ENCODE results near the gene ZFAND3.

ZFAND3 gene

GRCh38 chr6:37822851-37823682 is 3.5 kb downstream of the ZFAND3 start:
- no peak for DNase-seq (ENCODE audit: low read depth, low spot score)
- no peak overlapping the region for H3K4me3 ChIP-seq (ENCODE audit: low read length)

GRCh38 chr6:37824170-37824569 is 4.6 kb downstream of the ZFAND3 start:
- no peak overlapping the region for H3K4me3 ChIP-seq (ENCODE audit: low read length)
- DNase-seq (ENCODE audit: low read depth, low spot score), result no peak

GRCh38 chr6:37826188-37826587 is 6.7 kb downstream of the ZFAND3 start:
- H3K4me3 ChIP-seq (ENCODE audit: low read length), result no peak overlapping the region
- DNase-seq (ENCODE audit: low read depth, low spot score), result no peak

GRCh38 chr6:37826993-37827392 is 7.5 kb downstream of the ZFAND3 start:
- no peak for DNase-seq (ENCODE audit: low read depth, low spot score)

GRCh38 chr6:37827603-37828265 is 8.2 kb downstream of the ZFAND3 start:
- no peak overlapping the region for H3K4me3 ChIP-seq (ENCODE audit: low read length)
- no peak for DNase-seq (ENCODE audit: low read depth, low spot score)

More at GRCh38 chr6:37826993-37827392, 7.5 kb downstream of the ZFAND3 start:
- H3K4me3 ChIP-seq (ENCODE audit: low read length), result no peak overlapping the region

- no peak overlapping the region for H3K4me3 ChIP-seq (ENCODE audit: low read length)
- no peak for DNase-seq (ENCODE audit: low read depth, low spot score)
Observed at GRCh38 chr6:37830225-37830624, 10.7 kb downstream of the ZFAND3 start.

GRCh38 chr6:37831457-37831856 is 11.9 kb downstream of the ZFAND3 start:
- no peak for DNase-seq (ENCODE audit: low read depth, low spot score)
- H3K4me3 ChIP-seq (ENCODE audit: low read length), result no peak overlapping the region

GRCh38 chr6:37835923-37836322 is 16.4 kb downstream of the ZFAND3 start:
- no peak overlapping the region for H3K4me3 ChIP-seq (ENCODE audit: low read length)
- no peak for DNase-seq (ENCODE audit: low read depth, low spot score)

- DNase-seq (ENCODE audit: low read depth, low spot score), result no peak
Observed at GRCh38 chr6:37838219-37838921, 18.8 kb downstream of the ZFAND3 start.

GRCh38 chr6:37840143-37840939 is 20.8 kb downstream of the ZFAND3 start:
- H3K4me3 ChIP-seq (ENCODE audit: low read length), result no peak overlapping the region
- no peak for DNase-seq (ENCODE audit: low read depth, low spot score)

More at GRCh38 chr6:37838219-37838921, 18.8 kb downstream of the ZFAND3 start:
- no peak overlapping the region for H3K4me3 ChIP-seq (ENCODE audit: low read length)

- no peak for DNase-seq (ENCODE audit: low read depth, low spot score)
- no peak overlapping the region for H3K4me3 ChIP-seq (ENCODE audit: low read length)
Observed at GRCh38 chr6:37840940-37841300, 21.4 kb downstream of the ZFAND3 start.

GRCh38 chr6:37845026-37845911 is 25.7 kb downstream of the ZFAND3 start:
- no peak for DNase-seq (ENCODE audit: low read depth, low spot score)
- no peak overlapping the region for H3K4me3 ChIP-seq (ENCODE audit: low read length)

GRCh38 chr6:37845930-37846329 is 26.4 kb downstream of the ZFAND3 start:
- no peak for DNase-seq (ENCODE audit: low read depth, low spot score)
- no peak overlapping the region for H3K4me3 ChIP-seq (ENCODE audit: low read length)

- no peak overlapping the region for H3K4me3 ChIP-seq (ENCODE audit: low read length)
- DNase-seq (ENCODE audit: low read depth, low spot score), result no peak
Observed at GRCh38 chr6:37847704-37848103, 28.2 kb downstream of the ZFAND3 start.

- no peak for DNase-seq (ENCODE audit: low read depth, low spot score)
- H3K4me3 ChIP-seq (ENCODE audit: low read length), result no peak overlapping the region
Observed at GRCh38 chr6:37848371-37848770, 28.8 kb downstream of the ZFAND3 start.

- DNase-seq (ENCODE audit: low read depth, low spot score), result no peak
- no peak overlapping the region for H3K4me3 ChIP-seq (ENCODE audit: low read length)
Observed at GRCh38 chr6:37850260-37850659, 30.7 kb downstream of the ZFAND3 start.

- H3K4me3 ChIP-seq (ENCODE audit: low read length), result no peak overlapping the region
- DNase-seq (ENCODE audit: low read depth, low spot score), result no peak
Observed at GRCh38 chr6:37850728-37851285, 31.3 kb downstream of the ZFAND3 start.

- no peak for DNase-seq (ENCODE audit: low read depth, low spot score)
- H3K4me3 ChIP-seq (ENCODE audit: low read length), result no peak overlapping the region
Observed at GRCh38 chr6:37851997-37852524, 32.5 kb downstream of the ZFAND3 start.
